TTC549 (cell line): ENCODE measurements around the gene ZNF516.

Source experiments
- FAIRE-seq: peaks from 2 replicates; lab custom pipeline; 2012; peaks lifted over from hg19 to GRCh38; lab: Jason Lieb, UNC

ZNF516 gene

DNA sequence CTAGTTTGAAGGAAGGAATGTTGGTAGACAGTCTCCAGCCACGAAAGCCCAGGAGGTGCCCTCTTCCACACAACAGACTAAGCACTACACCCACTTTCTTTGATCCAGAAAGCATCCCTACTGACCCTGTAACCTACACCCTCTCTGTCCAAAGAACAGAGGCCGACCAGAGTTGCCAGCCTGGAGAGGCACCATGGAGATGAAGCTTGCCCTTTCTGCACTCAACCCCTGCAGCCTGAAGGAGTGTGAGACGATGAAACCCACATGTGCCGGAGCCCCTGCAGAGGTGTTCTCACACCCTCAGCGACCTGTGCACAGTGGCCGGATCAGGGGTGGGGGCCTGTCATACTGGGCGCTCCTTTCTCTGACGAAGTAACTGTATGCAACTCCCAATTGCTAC, 136.3 kb downstream of the ZNF516 start:
- FAIRE-seq: no peak

DNA sequence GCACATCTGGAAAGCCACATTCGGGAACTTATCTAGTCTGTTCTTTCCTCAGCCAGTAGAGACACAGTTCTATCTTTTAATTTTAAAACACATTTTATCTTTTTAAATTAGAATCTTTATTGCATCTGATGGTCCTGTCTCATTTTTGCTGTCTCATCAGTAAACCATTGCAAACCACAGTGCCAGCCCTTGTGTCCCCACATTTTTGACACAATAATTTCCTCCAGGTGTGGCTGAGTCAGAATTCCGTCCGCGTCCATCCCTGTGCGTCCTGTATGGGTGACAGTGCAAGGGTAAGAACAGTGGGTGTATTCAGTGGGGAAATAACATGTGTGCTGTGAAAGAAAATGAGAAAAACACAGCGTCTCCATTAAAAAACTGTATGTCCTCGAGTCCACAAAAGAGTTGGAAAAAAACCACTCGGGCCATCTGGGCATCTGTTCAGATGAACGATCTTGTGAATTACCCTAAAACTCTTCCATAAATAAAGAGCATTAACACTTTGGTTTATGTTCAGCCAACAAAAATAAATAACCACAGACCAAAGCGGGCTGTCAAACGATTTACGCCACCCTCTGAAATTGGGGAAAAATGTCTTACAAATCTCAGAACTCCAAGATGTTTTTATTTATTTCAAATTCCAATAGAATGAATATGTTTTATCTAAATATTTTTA, 137.3 kb downstream of the ZNF516 start:
- FAIRE-seq: no peak

- FAIRE-seq: no peak
These were observed 137.9 kb downstream of the ZNF516 start for GRCh38 chr18:76357174-76357573.

DNA sequence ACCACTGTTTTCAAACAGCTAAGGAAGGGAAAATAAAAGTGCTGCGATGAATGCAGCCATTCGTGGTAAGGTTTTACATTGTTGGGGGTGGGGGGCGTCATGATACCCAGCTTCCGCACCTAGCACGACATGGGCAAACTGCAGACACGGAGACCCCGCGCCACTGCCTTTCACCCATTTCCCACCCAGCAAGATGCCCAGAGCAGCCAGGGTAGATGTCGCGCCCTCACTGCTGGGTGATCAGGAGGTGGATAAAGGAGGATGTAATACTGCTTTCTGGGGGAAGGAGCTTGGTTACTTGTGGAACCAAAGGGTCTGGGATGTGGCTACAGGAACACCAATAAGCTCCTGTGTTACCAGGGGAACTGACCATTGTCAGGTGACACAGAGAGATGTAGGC, 138.4 kb downstream of the ZNF516 start:
- no peak for FAIRE-seq

- no peak for FAIRE-seq
These were observed 140.7 kb downstream of the ZNF516 start for GRCh38 chr18:76354348-76354747.

DNA sequence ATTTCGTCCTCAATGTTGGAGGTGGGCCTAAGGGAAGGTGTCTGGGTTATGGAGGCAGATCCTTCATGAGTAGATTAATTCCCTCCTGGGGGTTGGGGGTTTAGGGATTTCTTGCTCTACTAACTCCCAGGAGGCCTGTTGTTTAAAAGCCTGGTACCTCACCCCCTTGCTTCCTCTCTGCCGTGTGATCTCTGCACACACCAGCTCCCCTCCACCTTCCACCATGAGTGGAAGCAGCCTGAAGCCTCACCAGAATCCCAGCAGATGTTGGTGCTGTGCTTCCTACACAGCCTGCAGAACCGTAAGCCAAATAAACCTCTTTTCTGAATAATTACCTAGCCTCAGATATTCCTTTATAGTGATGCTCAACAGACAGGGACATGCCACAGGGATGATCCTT, 141.5 kb downstream of the ZNF516 start:
- no peak for FAIRE-seq

- FAIRE-seq: no peak
These were observed 142.0 kb downstream of the ZNF516 start for GRCh38 chr18:76353046-76353445.

DNA sequence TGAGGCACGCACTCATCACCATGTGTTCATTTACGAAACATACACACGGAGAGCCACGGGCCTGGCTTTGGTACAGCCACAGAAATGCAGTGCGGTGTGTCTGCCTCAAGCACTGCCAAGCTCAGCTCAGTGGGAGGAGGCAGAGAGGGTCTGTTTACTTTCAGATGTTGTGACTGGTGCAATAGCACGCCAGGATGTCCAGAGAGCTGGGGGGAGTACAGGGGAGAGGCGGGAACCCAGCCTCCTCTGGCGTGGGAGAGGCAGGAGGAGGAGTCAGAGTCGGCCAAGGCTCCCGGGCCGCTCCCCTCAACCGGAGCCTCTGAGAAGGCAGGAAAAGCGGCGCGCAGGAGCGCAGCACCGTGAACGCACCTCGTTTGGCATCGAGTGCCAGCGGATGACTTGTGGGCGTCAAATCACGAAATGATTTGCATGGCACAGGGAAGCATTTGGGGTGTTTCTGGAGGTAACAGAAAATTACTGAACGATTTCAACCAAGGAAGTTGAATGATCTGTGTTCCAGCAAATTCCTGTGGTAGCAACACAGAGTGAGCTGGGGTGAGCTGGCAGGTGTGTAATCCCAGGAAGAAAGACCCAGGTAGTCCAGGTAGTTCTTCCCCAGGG, 143.0 kb downstream of the ZNF516 start:
- FAIRE-seq: no peak

GRCh38 chr18:76350134-76351025, 144.7 kb downstream of the ZNF516 start:
- no peak for FAIRE-seq

DNA sequence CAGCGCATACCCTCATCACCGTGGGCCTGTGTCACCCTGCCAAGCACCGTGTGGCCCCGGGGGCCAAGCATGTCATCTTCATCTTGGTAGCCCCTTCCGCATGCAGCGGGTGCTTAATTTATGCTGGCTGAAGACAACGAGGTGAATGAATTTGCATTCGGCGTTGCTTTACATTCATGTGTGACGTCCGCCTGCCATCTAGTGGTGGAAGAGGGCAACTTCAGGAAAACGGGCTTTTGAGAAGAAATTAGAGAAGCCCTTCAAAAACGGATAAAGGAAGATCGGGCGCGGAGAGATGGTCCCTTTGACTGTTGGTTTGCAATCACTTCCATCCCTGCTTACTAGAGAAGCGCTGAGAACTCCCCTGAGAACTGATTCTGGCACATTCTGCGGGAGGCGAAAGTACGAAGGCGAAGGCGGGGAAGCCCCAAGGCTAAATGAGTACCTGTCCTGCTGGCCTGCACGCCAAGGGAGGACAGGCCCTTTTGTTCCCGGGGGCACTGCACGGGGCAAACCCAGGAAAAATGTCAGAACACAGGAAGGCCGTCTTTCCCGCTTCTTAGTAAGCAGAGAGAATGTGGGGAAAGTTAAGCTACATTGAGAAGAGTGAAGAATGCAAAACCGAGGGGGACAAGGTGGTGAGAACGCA, 145.9 kb downstream of the ZNF516 start:
- FAIRE-seq: no peak

DNA sequence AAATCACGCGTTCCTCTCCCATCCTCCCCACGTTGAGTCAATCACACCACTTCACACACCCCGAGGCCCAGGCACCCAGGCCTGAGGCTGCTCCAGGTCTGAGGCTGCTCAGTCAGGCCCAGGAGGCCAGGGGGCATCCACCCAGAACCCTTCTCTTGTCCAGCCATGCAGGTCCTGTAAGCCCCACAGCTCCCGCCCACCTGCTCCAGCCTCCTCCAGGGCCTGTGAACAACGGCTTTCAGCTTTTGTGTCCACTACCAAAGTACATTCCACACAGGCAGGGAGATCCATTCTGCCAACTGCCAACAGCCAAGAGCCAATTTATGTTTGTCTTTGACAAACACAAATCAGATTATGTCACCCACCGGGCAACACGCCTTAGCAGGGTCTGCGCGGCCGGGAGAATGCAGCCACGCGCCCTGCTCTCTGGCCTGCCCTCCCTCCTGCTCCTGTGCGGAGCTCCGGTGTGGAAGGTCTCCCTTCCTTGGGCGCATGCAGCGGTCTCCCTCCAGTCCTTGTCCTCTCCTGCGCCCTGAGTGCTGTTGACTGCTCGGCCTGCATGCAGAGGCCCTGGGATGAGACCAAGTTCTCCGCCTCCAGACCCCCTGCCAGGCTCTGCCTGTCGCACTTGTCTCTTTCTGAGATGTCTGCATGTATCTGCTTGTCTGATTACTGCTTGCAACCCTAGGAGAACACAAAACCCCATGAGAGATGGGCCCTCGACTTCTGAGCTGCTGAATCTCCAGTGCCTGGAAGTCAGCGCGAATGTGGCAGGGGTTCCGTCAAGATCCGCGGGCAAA, 146.6 kb downstream of the ZNF516 start:
- no peak for FAIRE-seq

GRCh38 chr18:76347341-76347740, 147.7 kb downstream of the ZNF516 start:
- FAIRE-seq: no peak

GRCh38 chr18:76346490-76347130, 148.4 kb downstream of the ZNF516 start:
- no peak for FAIRE-seq

DNA sequence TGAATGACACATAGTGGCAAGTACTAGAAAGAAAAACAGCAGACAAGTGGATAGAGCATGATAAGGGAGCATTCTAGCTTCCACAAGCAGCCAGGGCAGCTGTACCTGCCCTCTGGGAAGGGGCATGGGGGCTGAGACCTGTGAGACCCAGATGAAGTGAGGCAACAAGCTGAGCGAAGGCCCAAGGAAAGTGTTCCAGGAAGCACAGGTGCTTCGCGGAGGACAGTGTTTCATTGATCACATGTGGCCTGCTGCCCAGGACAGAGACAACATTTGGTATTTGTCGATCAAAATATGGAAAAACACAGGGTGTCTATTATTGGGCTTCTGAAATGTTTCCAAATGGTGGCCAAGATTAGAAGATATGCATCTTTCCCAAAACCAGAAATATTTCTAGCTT, 149.1 kb downstream of the ZNF516 start:
- FAIRE-seq: no peak

- FAIRE-seq: no peak
These were observed 151.0 kb downstream of the ZNF516 start for GRCh38 chr18:76343938-76344569.

- no peak for FAIRE-seq
These were observed 154.6 kb downstream of the ZNF516 start for GRCh38 chr18:76340410-76340809.

DNA sequence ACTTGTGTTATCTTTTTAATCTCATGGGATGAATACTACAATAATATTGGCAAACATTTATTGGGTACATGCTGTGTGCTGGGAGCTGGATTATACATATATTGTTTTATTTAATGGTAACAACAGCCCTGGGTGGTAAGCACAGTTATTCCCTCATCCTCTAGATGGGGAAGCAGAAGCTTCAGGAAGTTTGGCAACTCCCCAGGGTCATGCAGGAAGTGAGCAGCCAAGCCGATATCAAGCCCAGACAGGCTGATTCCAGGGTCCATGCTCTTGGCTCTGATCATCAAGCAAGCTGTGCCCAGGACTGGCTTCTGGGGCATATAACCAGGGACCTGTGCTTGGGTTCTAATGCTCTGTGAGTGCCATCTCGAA, 155.8 kb downstream of the ZNF516 start:
- no peak for FAIRE-seq

DNA sequence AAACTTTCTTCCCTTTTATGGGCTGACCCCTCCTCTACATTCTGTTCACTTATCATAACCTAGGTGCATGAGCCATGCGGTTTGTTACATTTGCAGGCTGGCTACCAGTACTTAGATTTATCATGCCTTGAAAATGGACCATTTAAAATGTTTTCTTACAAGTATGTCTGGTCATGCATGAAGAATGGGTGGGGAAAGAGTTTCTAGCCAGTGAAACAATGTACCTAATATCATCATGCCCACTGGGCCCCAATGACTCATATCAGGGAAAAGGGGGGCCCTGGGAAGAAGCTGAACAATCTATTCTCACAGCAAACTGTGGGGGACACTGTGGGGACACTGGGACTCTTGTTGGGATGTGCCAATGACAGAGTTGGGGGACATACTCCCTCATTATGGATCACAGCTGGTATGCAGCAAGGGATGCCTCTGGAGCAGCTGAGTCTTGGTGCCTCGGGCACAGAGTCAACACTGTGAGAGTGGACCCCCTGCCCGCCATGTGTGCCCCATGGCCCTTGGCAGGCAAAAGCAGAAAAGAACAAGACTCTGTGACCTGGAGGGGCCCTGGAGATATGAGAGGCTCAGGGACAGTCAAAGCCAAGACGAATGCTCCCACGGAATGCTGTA, 156.3 kb downstream of the ZNF516 start:
- FAIRE-seq: no peak

- FAIRE-seq: no peak
These were observed 157.0 kb downstream of the ZNF516 start for GRCh38 chr18:76338088-76338487.

DNA sequence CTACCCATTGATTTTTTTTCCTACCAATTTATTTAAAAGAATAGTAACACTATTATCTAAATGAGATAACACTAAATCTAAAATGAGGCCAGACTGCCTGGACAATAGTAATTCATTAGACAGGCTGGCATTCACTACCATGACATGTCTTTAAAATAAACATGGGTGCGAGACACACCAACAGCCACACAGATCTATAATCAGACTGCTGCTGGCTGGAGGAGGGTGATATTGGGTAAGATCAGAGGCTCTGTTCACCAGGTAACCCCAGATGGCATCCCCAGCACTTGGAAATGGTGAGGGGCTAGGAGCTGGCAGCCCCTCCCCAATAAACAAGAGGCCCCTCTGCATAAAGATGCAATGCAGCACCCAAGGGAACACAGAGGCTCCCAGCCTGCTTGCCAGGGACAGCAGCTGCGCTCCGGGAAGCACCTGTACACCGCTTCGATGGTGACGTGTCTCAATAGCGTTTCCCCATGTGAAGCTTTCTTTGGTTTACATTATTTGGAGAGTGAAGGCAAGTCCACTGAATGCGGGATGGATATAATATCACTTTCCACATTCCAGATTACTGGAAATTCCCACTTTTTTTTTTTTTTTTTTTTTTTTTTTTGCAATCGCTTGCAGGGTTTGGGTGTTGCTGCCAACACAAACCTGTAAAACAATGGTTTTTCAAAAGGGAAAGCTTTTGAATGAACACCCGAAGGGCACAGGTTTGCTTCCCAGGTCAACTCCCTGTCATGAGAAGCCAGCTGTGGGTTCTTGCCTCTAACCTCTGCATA, 159.0 kb downstream of the ZNF516 start:
- FAIRE-seq: no peak
